HCT116 (cell line): ENCODE measurements around the gene EIF4G3. TPM values are rescaled to one million over a fixed set of nuclear protein-coding genes. Genes with fewer than 3 reads are reported as not detected.

ENCODE experiments used
- ATAC-seq: fragments of 200-7000 bp; cut with Tn5 transposase; 2 replicates; pipeline ENCODE4 v1.9.1; 2020; ENCODE audit warnings: mild to moderate bottlenecking, moderate library complexity
- BruUV-seq: library from RNA; stranded (reverse); fragments of 400-500 nt; replicated peaks from 2 replicates; lab custom pipeline; 2021; lab: Mats Ljungman, UMichigan
- CTCF ChIA-PET: fragments of 300-600 bp; sonication (Branson Sonifier 250); formaldehyde crosslinking; loops from one replicate; lab custom pipeline; 2021; ENCODE audit warnings: antibody characterized with exemption; lab: Charles Lee
- POLR2A ChIA-PET: fragments of 300-600, 350-600 bp; sonication (Branson Sonifier 250); formaldehyde crosslinking; loops from one replicate; lab custom pipeline; 2021; ENCODE audit warnings: antibody characterized with exemption; lab: Charles Lee
- RAD21 ChIA-PET, 2 experiments: fragments of 300-600 bp; sonication (Branson Sonifier 250); formaldehyde crosslinking; loops; one replicate each; lab custom pipeline; 2023; ENCODE audit warnings: low total read pairs in 2 of 2; ENCODE audit not compliant: uncharacterized antibody in 2 of 2, unreplicated experiment in 2 of 2, low non-redundant PET in 1 of 2; lab: Charles Lee
- DNase-seq: peaks from one replicate; pipeline ENCODE4 v3.0.0-alpha.2; 2010; ENCODE audit warnings: low read depth, low spot score
- H2AFZ ChIP-seq: fragments of 200-600 bp; shearing (Covaris generic), sonication (generic); 2 replicates; pipeline ENCODE4 v1.6.1; 2017; ENCODE audit warnings: low read depth, mixed run types, mixed read lengths, antibody characterized with exemption, low read length; ENCODE audit not compliant: poor library complexity, severe bottlenecking
- H3K27ac ChIP-seq: 2 replicates; pipeline ENCODE4 v1.5.1; 2012; ENCODE audit warnings: low read depth, low read length
- H3K27me3 ChIP-seq: fragments of 200-600 bp; sonication (generic); 2 replicates; pipeline ENCODE4 v1.6.1; 2016; ENCODE audit warnings: mixed run types, low read length, mixed read lengths; ENCODE audit not compliant: insufficient read depth
- H3K36me3 ChIP-seq, 2 experiments: fragments of 200-500 bp in 1 of 2; fragments of 200-600 bp in 1 of 2; sonication (Bioruptor generic) in 1 of 2; sonication (generic) in 1 of 2; 2 replicates each; pipeline versions ENCODE4 v1.5.1 to v1.6.1; 2014 to 2016; ENCODE audit warnings: low read length in 2 of 2, inconsistent platforms in 1 of 2, mixed read lengths in 1 of 2, mixed run types in 1 of 2; ENCODE audit not compliant: insufficient read depth in 2 of 2, control insufficient read depth in 1 of 2
- H3K4me1 ChIP-seq, 2 experiments: fragments of 200-600 bp in 1 of 2; sonication (generic) in 1 of 2; 2 replicates each; pipeline versions ENCODE4 v1.5.1 to v1.6.1; 2012 to 2017; ENCODE audit warnings: low read length in 2 of 2, inconsistent platforms in 1 of 2, mild to moderate bottlenecking in 1 of 2, mixed read lengths in 1 of 2, mixed run types in 1 of 2, moderate library complexity in 1 of 2; ENCODE audit not compliant: insufficient read depth in 2 of 2, control insufficient read depth in 1 of 2
- H3K4me2 ChIP-seq: fragments of 200-600 bp; sonication (generic); 2 replicates; pipeline ENCODE4 v1.6.1; 2017; ENCODE audit warnings: mixed run types, low read length, mixed read lengths
- H3K4me3 ChIP-seq, 2 experiments: fragments of 200-600 bp in 1 of 2; sonication (generic) in 1 of 2; replicated peaks in 1 of 2; 2 replicates each; pipeline ENCODE4 v1.5.1; 2011 to 2016; ENCODE audit warnings: low read length in 2 of 2, control low read depth in 1 of 2, low read depth in 1 of 2, mild to moderate bottlenecking in 1 of 2, mixed read lengths in 1 of 2, mixed run types in 1 of 2
- H3K79me2 ChIP-seq: fragments of 200-600 bp; sonication (generic); 2 replicates; pipeline ENCODE4 v1.6.1; 2017; ENCODE audit warnings: mild to moderate bottlenecking, mixed run types, low read length, moderate library complexity, mixed read lengths; ENCODE audit not compliant: insufficient read depth
- H3K9ac ChIP-seq: fragments of 200-600 bp; sonication (generic); 2 replicates; pipeline ENCODE4 v1.6.1; 2016; ENCODE audit warnings: low read length, mixed read lengths
- H3K9me2 ChIP-seq: fragments of 200-600 bp; sonication (generic), shearing (Covaris generic); 2 replicates; pipeline ENCODE4 v1.6.1; 2017; ENCODE audit warnings: mixed run types, mild to moderate bottlenecking, moderate library complexity; ENCODE audit not compliant: insufficient read depth
- H3K9me3 ChIP-seq, 2 experiments: fragments of 200-500 bp in 1 of 2; fragments of 200-600 bp in 1 of 2; sonication (Bioruptor generic) in 1 of 2; sonication (generic) in 1 of 2; 2 replicates each; pipeline ENCODE4 v1.6.1; 2014 to 2017; ENCODE audit warnings: low read length in 2 of 2, mixed read lengths in 2 of 2, inconsistent platforms in 1 of 2, low read depth in 1 of 2, mild to moderate bottlenecking in 1 of 2, mixed run types in 1 of 2, moderate library complexity in 1 of 2; ENCODE audit not compliant: control insufficient read depth in 1 of 2, insufficient read depth in 1 of 2
- H4K20me1 ChIP-seq: fragments of 200-600 bp; sonication (generic), shearing (Covaris generic); 2 replicates; pipeline ENCODE4 v1.6.1; 2017; ENCODE audit warnings: mixed run types, mild to moderate bottlenecking, moderate library complexity; ENCODE audit not compliant: insufficient read depth
- ATF3 ChIP-seq: IDR thresholded peaks from 2 replicates; pipeline ENCODE4 v1.6.1; 2012
- CBX3 ChIP-seq: IDR thresholded peaks from 2 replicates; pipeline ENCODE4 v1.6.1; 2012; ENCODE audit warnings: low read depth
- CEBPB ChIP-seq: IDR thresholded peaks from 2 replicates; pipeline ENCODE4 v1.6.1; 2012; ENCODE audit warnings: low read depth
- CTCF ChIP-seq, 3 experiments: fragments of 200-600 bp in 1 of 3; sonication (generic) in 1 of 3; IDR thresholded peaks in 2 of 3; conservative IDR thresholded peaks in 1 of 3; 2 replicates each; pipeline ENCODE4 v1.5.1; 2012 to 2017; ENCODE audit warnings: low read depth in 2 of 3, low read length in 2 of 3, antibody characterized with exemption in 1 of 3, borderline replicate concordance in 1 of 3, control low read depth in 1 of 3, mild to moderate bottlenecking in 1 of 3, mixed read lengths in 1 of 3, mixed run types in 1 of 3, moderate library complexity in 1 of 3; ENCODE audit not compliant: insufficient read depth in 1 of 3
- EGR1 ChIP-seq: IDR thresholded peaks from 2 replicates; pipeline ENCODE4 v1.6.1; 2012; ENCODE audit warnings: low read depth
- ELF1 ChIP-seq: IDR thresholded peaks from 2 replicates; pipeline ENCODE4 v1.6.1; 2012; ENCODE audit warnings: low read depth, borderline replicate concordance
- EZH2 ChIP-seq: fragments of 200-600 bp; sonication (generic); IDR thresholded peaks from 2 replicates; pipeline ENCODE4 v1.6.1; 2017; ENCODE audit warnings: antibody characterized with exemption, mixed run types
- EZH2phosphoT487 ChIP-seq: fragments of 200-600 bp; IDR thresholded peaks from 2 replicates; pipeline ENCODE4 v1.6.1; 2018; ENCODE audit warnings: antibody characterized with exemption, borderline replicate concordance
- FOSL1 ChIP-seq: IDR thresholded peaks from 2 replicates; pipeline ENCODE4 v1.6.1; 2012; ENCODE audit warnings: low read depth
- JUND ChIP-seq: IDR thresholded peaks from 2 replicates; pipeline ENCODE4 v1.6.1; 2012
- MAX ChIP-seq: IDR thresholded peaks from 2 replicates; pipeline ENCODE4 v1.6.1; 2012
- POLR2A ChIP-seq: IDR thresholded peaks from 2 replicates; pipeline ENCODE4 v1.7.0; 2011; ENCODE audit warnings: borderline replicate concordance; ENCODE audit not compliant: insufficient read depth, insufficient read length; ENCODE audit errors: extremely low read depth
- POLR2AphosphoS5 ChIP-seq: IDR thresholded peaks from 2 replicates; pipeline ENCODE4 v1.6.1; 2011; ENCODE audit warnings: mild to moderate bottlenecking, low read depth, low read length, moderate library complexity
- RAD21 ChIP-seq: IDR thresholded peaks from 2 replicates; pipeline ENCODE4 v1.6.1; 2012; ENCODE audit warnings: low read depth, mild to moderate bottlenecking
- SIN3A ChIP-seq: IDR thresholded peaks from 2 replicates; pipeline ENCODE4 v1.6.1; 2012; ENCODE audit warnings: low read depth
- SP1 ChIP-seq: IDR thresholded peaks from 2 replicates; pipeline ENCODE4 v1.6.1; 2012; ENCODE audit warnings: low read depth
- SRF ChIP-seq: IDR thresholded peaks from 2 replicates; pipeline ENCODE4 v1.6.1; 2012; ENCODE audit warnings: low read depth
- TCF7L2 ChIP-seq: IDR thresholded peaks from 2 replicates; pipeline ENCODE4 v1.7.0; 2011; ENCODE audit warnings: borderline replicate concordance, inconsistent platforms; ENCODE audit not compliant: insufficient read depth, insufficient read length; ENCODE audit errors: extremely low read depth
- YY1 ChIP-seq: IDR thresholded peaks from 2 replicates; pipeline ENCODE4 v1.6.1; 2011; ENCODE audit warnings: low read length, low read depth, moderate library complexity, mild to moderate bottlenecking; ENCODE audit not compliant: insufficient replicate concordance; ENCODE audit errors: extremely low read depth
- ZBTB33 ChIP-seq: IDR thresholded peaks from 2 replicates; pipeline ENCODE4 v1.6.1; 2011; ENCODE audit warnings: mild to moderate bottlenecking, low read length, moderate library complexity; ENCODE audit not compliant: insufficient replicate concordance; ENCODE audit errors: extremely low read depth
- ZFX ChIP-seq: fragments of 450-650 bp; IDR thresholded peaks from 2 replicates; pipeline ENCODE4 v1.6.1; 2017
- ZNF274 ChIP-seq: fragments of 200-500 bp; sonication (Bioruptor generic); IDR thresholded peaks from 2 replicates; pipeline ENCODE4 v1.6.1; 2014; ENCODE audit warnings: mild to moderate bottlenecking, low read depth, low read length, inconsistent platforms
- intact Hi-C: fragments of 100-400 bp; cut with micrococcal nuclease; formaldehyde crosslinking; loops from 2 replicates; pipeline ENCODE4 v1.10.0; 2022
- total RNA-seq: library from RNA; stranded (reverse); gene quantifications from one replicate; pipeline ENCODE4 v1.2.1, GENCODE V29; 2021; ENCODE audit not compliant: unreplicated experiment

The EIF4G3 gene
- total RNA-seq, 1 experiment from 2014 or later: 40.1 TPM

GRCh38 chr1:21022279-21023040, 154.2 kb downstream of the EIF4G3 start (continued):
- TF ChIP-seq SRF: peak; percentile 66
- no peak for TF ChIP-seq ZFX
- TF ChIP-seq SP1: peak; percentile 97

- TF ChIP-seq POLR2A (no peak), EGR1 (no peak), CEBPB (no peak), SIN3A (no peak), FOSL1 (no peak), EZH2 (no peak), JUND (no peak), TCF7L2 (no peak), MAX (no peak), POLR2AphosphoS5 (no peak), ZBTB33 (no peak), SRF (no peak), CTCF (IDR thresholded peaks at IDR 0.05 in 2 of 3, conservative IDR thresholded peaks at IDR 0.05 in 1 of 3; ENCODE audit: borderline replicate concordance in 1 of 3, insufficient read depth in 1 of 3, low read depth in 2 of 3, low read length in 2 of 3) (no peak), EZH2phosphoT487 (no peak), ELF1 (no peak), ATF3 (no peak), ZNF274 (no peak), RAD21 (no peak), YY1 (no peak), CBX3 (no peak)
- peaks cover 27 to 38% of the 10 kb centered on the region in 2 experiments for H3K4me1 ChIP-seq
- H3K9me3 ChIP-seq: no peaks in the 10 kb centered on the region
- H3K27ac ChIP-seq: peak overlapping the region; percentile 91
- no peaks in the 10 kb centered on the region for H3K27me3 ChIP-seq
- H3K36me3 ChIP-seq: no peaks in the 10 kb centered on the region
- no peaks in the 10 kb centered on the region; the same call in 1 of the 2 replicates for H3K9me2 ChIP-seq
- ATAC-seq (no peak), DNase-seq (no peak)
- H3K79me2 ChIP-seq: peaks cover 18% of the 10 kb centered on the region
- ChIA-PET CTCF (no interaction called here), POLR2A (no interaction called here), RAD21 (no interaction called here)
- peak overlapping the region; percentile 66 for H3K4me2 ChIP-seq
- no peak overlapping the region; the same call in 1 of the 2 replicates for H3K9ac ChIP-seq
- H3K4me3 ChIP-seq: no peak overlapping the region
- intact Hi-C loops: loop anchor here (5.0 kb wide), 1 partner anchor 156 kb away; the partner anchor contains the start of gene EIF4G3
- BruUV-seq: no TSS peak
- H4K20me1 ChIP-seq: no peaks in the 10 kb centered on the region
- no peak overlapping the region for H2AFZ ChIP-seq
Observed at GRCh38 chr1:21021311-21021710, 155.4 kb downstream of the EIF4G3 start.
